Measurements from ENCODE around the gene STKLD1.

STKLD1 gene

GRCh38 chr9:133378408-133378962 is 2.3 kb downstream of the STKLD1 start:
- no peak for TF ChIP-seq CTCF (IDR thresholded peaks at IDR 0.05; ENCODE audit: insufficient read depth, low read depth, low read length, missing control alignments)
- DNase-seq (ENCODE audit: low read depth), result no peak
- no peak overlapping the region for H3K4me3 ChIP-seq (ENCODE audit: low read depth, low read length)

- no peak overlapping the region for H3K4me3 ChIP-seq (ENCODE audit: low read depth, low read length)
- DNase-seq (ENCODE audit: low read depth), result no peak
- TF ChIP-seq CTCF (IDR thresholded peaks at IDR 0.05; ENCODE audit: insufficient read depth, low read depth, low read length, missing control alignments), result no peak
Observed at GRCh38 chr9:133379153-133380086, 3.3 kb downstream of the STKLD1 start.

- no peak for TF ChIP-seq CTCF (IDR thresholded peaks at IDR 0.05; ENCODE audit: insufficient read depth, low read depth, low read length, missing control alignments)
- no peak for DNase-seq (ENCODE audit: low read depth)
- no peak overlapping the region for H3K4me3 ChIP-seq (ENCODE audit: low read depth, low read length)
Observed at GRCh38 chr9:133380734-133381133, 4.6 kb downstream of the STKLD1 start.

- TF ChIP-seq CTCF (IDR thresholded peaks at IDR 0.05; ENCODE audit: insufficient read depth, low read depth, low read length, missing control alignments), result no peak
Observed at GRCh38 chr9:133382507-133383141, 6.5 kb downstream of the STKLD1 start.

GRCh38 chr9:133383438-133383837 is 7.3 kb downstream of the STKLD1 start:
- no peak for TF ChIP-seq CTCF (IDR thresholded peaks at IDR 0.05; ENCODE audit: insufficient read depth, low read depth, low read length, missing control alignments)
- H3K4me3 ChIP-seq (ENCODE audit: low read depth, low read length), result no peak overlapping the region
- no peak for DNase-seq (ENCODE audit: low read depth)

More at GRCh38 chr9:133382507-133383141, 6.5 kb downstream of the STKLD1 start:
- no peak for DNase-seq (ENCODE audit: low read depth)
- H3K4me3 ChIP-seq (ENCODE audit: low read depth, low read length), result no peak overlapping the region

- TF ChIP-seq CTCF (IDR thresholded peaks at IDR 0.05; ENCODE audit: insufficient read depth, low read depth, low read length, missing control alignments), result no peak
- H3K4me3 ChIP-seq (ENCODE audit: low read depth, low read length), result no peak overlapping the region
- no peak for DNase-seq (ENCODE audit: low read depth)
Observed at GRCh38 chr9:133384736-133385321, 8.7 kb downstream of the STKLD1 start.
